Smooth muscle cell (in vitro differentiated cells): ENCODE measurements around the gene GPC5. TPM values are rescaled to one million over a fixed set of nuclear protein-coding genes. Genes with fewer than 3 reads are reported as not detected.

Experiments used
- DNase-seq: peaks from one replicate; lab custom pipeline; 2025; ENCODE audit not compliant: unreplicated experiment; lab: John Stamatoyannopoulos, UW
- H2AFZ ChIP-seq: fragments of 200-600 bp; sonication (generic); 2 replicates; pipeline ENCODE4 v1.6.0; 2016; ENCODE audit warnings: antibody characterized with exemption, low read depth, mild to moderate bottlenecking
- H3F3A ChIP-seq: fragments of 200-600 bp; sonication (generic); 2 replicates; pipeline ENCODE4 v1.6.0; 2017; ENCODE audit warnings: antibody characterized with exemption, low read depth
- H3K27ac ChIP-seq: fragments of 200-600 bp; sonication (generic); 2 replicates; pipeline ENCODE4 v1.5.1; 2016; ENCODE audit warnings: low read depth, mild to moderate bottlenecking
- H3K27me3 ChIP-seq: fragments of 200-600 bp; sonication (generic); 2 replicates; pipeline ENCODE4 v1.6.1; 2016; ENCODE audit warnings: low read depth, mild to moderate bottlenecking
- H3K36me3 ChIP-seq: fragments of 200-600 bp; sonication (generic); 2 replicates; pipeline ENCODE4 v1.5.1; 2016; ENCODE audit warnings: low read depth
- H3K4me1 ChIP-seq: fragments of 200-600 bp; sonication (generic); 2 replicates; pipeline ENCODE4 v1.5.1; 2016; ENCODE audit warnings: low read depth
- H3K4me2 ChIP-seq: fragments of 200-600 bp; sonication (generic); 2 replicates; pipeline ENCODE4 v1.6.0; 2016; ENCODE audit warnings: mild to moderate bottlenecking
- H3K4me3 ChIP-seq: fragments of 200-600 bp; sonication (generic); 2 replicates; pipeline ENCODE4 v1.5.1; 2016; ENCODE audit warnings: mild to moderate bottlenecking
- H3K79me2 ChIP-seq: fragments of 200-600 bp; sonication (generic); 2 replicates; pipeline ENCODE4 v1.6.0; 2016; ENCODE audit warnings: low read depth, mild to moderate bottlenecking
- H3K9ac ChIP-seq: fragments of 200-600 bp; sonication (generic); 2 replicates; pipeline ENCODE4 v1.6.0; 2016; ENCODE audit warnings: low read depth
- H3K9me3 ChIP-seq: fragments of 200-600 bp; sonication (generic); replicated peaks from 2 replicates; pipeline ENCODE4 v1.5.1; 2016; ENCODE audit warnings: low read depth
- H4K20me1 ChIP-seq: fragments of 200-600 bp; sonication (generic); 2 replicates; pipeline ENCODE4 v1.6.0; 2016; ENCODE audit warnings: low read depth
- CTCF ChIP-seq: fragments of 200-600 bp; sonication (generic); IDR thresholded peaks from 2 replicates; pipeline ENCODE4 v1.5.1; 2017; ENCODE audit warnings: borderline replicate concordance, mild to moderate bottlenecking, antibody characterized with exemption; ENCODE audit not compliant: insufficient read depth, poor library complexity, severe bottlenecking
- WGBS: methylation state at CpG from one replicate; pipeline ENCODE4 v1.1.7; 2016; ENCODE audit warnings: low lambda C conversion rate; 5-methylcytosine and 5-hydroxymethylcytosine counted together
- polyA plus RNA-seq: library from polyadenylated mRNA; unstranded; fragments of >200 nt; fragmentation: Nextera tagmentation; extraction: Ambion mirVana; gene quantifications from 2 replicates; pipeline ENCODE4 v1.2.1, GENCODE V29; 2016
- total RNA-seq: library from RNA; depleted of rRNA; stranded (reverse); fragments of >200 nt; gene quantifications from 2 replicates; pipeline ENCODE4 v1.2.3, GENCODE V29; 2014

The GPC5 gene
- total and polyA plus RNA-seq, 2 experiments from 2014 or later = 0.99 to 1.0 TPM

GRCh38 chr13:91704398-91704797 is 306.0 kb downstream of the GPC5 start:
- no peaks in the 10 kb centered on the region for H3K27me3 ChIP-seq
- no peaks in the 10 kb centered on the region for H3K36me3 ChIP-seq
- no peak overlapping the region for H3K4me3 ChIP-seq
- no peak overlapping the region for H2AFZ ChIP-seq
- H4K20me1 ChIP-seq = no peaks in the 10 kb centered on the region
- H3K4me2 ChIP-seq = no peak overlapping the region
- no peak overlapping the region for H3K27ac ChIP-seq
- H3K4me1 ChIP-seq = no peaks in the 10 kb centered on the region
- no peak for TF ChIP-seq CTCF
- H3F3A ChIP-seq = no peaks in the 10 kb centered on the region
- no peak overlapping the region for H3K9ac ChIP-seq
- DNase-seq = no peak
- no peaks in the 10 kb centered on the region for H3K79me2 ChIP-seq
- H3K9me3 ChIP-seq = no peaks in the 10 kb centered on the region
- 79% methylated on average over 3 of the region's 3 CpGs for WGBS

DNA sequence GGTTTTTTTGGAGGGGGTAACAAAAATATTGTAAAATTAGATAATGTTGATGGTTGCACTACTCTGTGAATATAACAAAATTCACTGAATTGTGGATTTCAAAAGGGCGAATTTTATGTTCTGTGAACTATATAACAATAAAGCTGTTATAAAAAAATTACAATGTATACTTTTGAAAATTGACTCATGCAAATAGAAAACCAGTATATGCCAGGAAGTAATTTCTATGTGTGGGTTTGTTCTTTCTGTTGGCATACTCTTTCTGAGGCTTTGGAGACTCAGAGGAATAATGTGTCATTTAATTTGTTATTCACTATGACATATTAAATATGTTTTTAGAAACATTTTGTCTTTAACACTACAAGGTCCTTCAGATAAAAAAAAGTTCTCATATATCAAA is 310.1 kb downstream of the GPC5 start:
- 73% methylated on average over 1 of the region's 1 CpG for WGBS

GRCh38 chr13:91709180-91709579 is 310.8 kb downstream of the GPC5 start:
- TF ChIP-seq CTCF = no peak
- H2AFZ ChIP-seq = no peak overlapping the region
- H3K9ac ChIP-seq = no peak overlapping the region
- H3K36me3 ChIP-seq = no peaks in the 10 kb centered on the region
- no peaks in the 10 kb centered on the region for H3K9me3 ChIP-seq
- peaks cover 3% of the 10 kb centered on the region for H3K27me3 ChIP-seq
- H4K20me1 ChIP-seq = no peaks in the 10 kb centered on the region
- DNase-seq = no peak
- no peaks in the 10 kb centered on the region for H3K79me2 ChIP-seq
- no peak overlapping the region for H3K4me2 ChIP-seq
- no peaks in the 10 kb centered on the region for H3K4me1 ChIP-seq
- H3K27ac ChIP-seq = no peak overlapping the region
- H3F3A ChIP-seq = no peaks in the 10 kb centered on the region
- no peak overlapping the region for H3K4me3 ChIP-seq
- WGBS = 88% methylated on average over 3 of the region's 3 CpGs

More for the DNA sequence above, 310.1 kb downstream of the GPC5 start:
- Histone ChIP-seq H3K27ac (no peak overlapping the region), H3K27me3 (peaks cover 2% of the 10 kb centered on the region), H3K9ac (no peak overlapping the region), H3K9me3 (no peaks in the 10 kb centered on the region), H2AFZ (no peak overlapping the region), H3K79me2 (no peaks in the 10 kb centered on the region), H3K36me3 (no peaks in the 10 kb centered on the region), H4K20me1 (no peaks in the 10 kb centered on the region), H3K4me2 (no peak overlapping the region), H3F3A (no peaks in the 10 kb centered on the region), H3K4me3 (no peak overlapping the region), H3K4me1 (no peaks in the 10 kb centered on the region)
- no peak for DNase-seq
- TF ChIP-seq CTCF = no peak

- TF ChIP-seq CTCF = no peak
- WGBS = 87% methylated on average over 3 of the region's 3 CpGs
- H3K36me3 ChIP-seq = no peaks in the 10 kb centered on the region
Measured at GRCh38 chr13:91710733-91711132, 312.3 kb downstream of the GPC5 start.

More at GRCh38 chr13:91710733-91711132, 312.3 kb downstream of the GPC5 start:
- no peak overlapping the region for H3K9ac ChIP-seq
- no peaks in the 10 kb centered on the region for H3K79me2 ChIP-seq
- H3F3A ChIP-seq = no peaks in the 10 kb centered on the region
- H3K4me3 ChIP-seq = no peak overlapping the region
- H3K9me3 ChIP-seq = no peaks in the 10 kb centered on the region
- H3K4me2 ChIP-seq = no peak overlapping the region
- H3K27ac ChIP-seq = no peak overlapping the region
- H3K27me3 ChIP-seq = peaks cover 3% of the 10 kb centered on the region
- H4K20me1 ChIP-seq = no peaks in the 10 kb centered on the region
- H2AFZ ChIP-seq = no peak overlapping the region
- H3K4me1 ChIP-seq = no peaks in the 10 kb centered on the region
- no peak for DNase-seq
